Lower leg skin (tissue), 3 donors: ENCODE results near the gene NPC1.

Source experiments
- CTCF ChIP-seq, 3 donors: fragments of 450-650 bp; IDR thresholded peaks; one replicate each; pipeline ENCODE4 v1.5.1; 2016; ENCODE audit warnings: antibody characterized with exemption in 3 of 3, mild to moderate bottlenecking in 3 of 3, moderate library complexity in 2 of 3
- POLR2A ChIP-seq, 2 donors: fragments of 450-650 bp; IDR thresholded peaks; one replicate each; pipeline ENCODE4 v1.6.1; 2016 to 2017; ENCODE audit warnings: antibody characterized with exemption in 2 of 2, mild to moderate bottlenecking in 1 of 2, moderate library complexity in 1 of 2

GRCh38 chr18:23504720-23505119 is 81.6 kb downstream of the NPC1 start:
- TF ChIP-seq CTCF (IDR thresholded peaks at IDR 0.05), result no peak
- TF ChIP-seq POLR2A (IDR thresholded peaks at IDR 0.05), result no peak
